NCI-H748 (cell line): ENCODE measurements around the gene MACROH2A1.

ENCODE experiments used
- DNase-seq: peaks from one replicate; lab custom pipeline; 2025; ENCODE audit not compliant: unreplicated experiment; lab: John Stamatoyannopoulos, UW

MACROH2A1 gene

DNA sequence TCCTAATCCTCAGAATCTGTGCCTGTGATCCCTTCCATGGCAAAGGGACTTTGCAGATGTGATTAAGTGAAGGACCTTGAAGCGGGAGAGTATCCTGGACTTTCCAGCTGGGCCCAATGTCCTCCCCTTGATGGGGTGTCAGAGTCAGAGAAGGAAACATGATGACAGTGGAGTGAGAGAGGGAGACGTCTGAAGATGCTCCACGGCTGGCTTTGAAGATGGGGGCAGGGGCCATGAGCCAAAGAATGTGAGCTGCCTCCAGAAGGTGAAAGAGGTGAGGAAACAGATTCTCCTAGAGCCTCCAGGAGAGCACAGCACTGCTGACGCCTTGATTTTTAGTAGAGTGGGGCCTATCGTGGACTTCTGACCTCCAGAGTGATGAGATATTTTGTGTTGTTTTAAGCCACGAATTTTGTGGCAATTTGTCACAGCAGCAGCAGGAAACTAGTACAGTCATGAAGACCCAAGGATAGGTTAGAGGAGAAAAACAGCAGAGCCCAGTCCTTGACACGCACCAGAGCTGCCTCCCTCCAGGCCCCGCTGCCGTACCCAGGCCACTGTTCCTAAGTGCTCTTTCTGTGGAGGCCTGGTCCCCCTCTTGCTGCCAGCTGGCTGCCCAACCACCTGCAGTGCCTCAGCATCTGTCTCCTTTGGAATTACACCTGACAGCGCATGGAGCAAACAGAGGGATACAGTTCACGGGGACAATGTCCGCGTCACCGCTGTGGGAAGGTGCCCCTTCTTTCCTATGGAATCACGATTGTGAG, 78.1 kb downstream of the MACROH2A1 start:
- DNase-seq = no peak

DNA sequence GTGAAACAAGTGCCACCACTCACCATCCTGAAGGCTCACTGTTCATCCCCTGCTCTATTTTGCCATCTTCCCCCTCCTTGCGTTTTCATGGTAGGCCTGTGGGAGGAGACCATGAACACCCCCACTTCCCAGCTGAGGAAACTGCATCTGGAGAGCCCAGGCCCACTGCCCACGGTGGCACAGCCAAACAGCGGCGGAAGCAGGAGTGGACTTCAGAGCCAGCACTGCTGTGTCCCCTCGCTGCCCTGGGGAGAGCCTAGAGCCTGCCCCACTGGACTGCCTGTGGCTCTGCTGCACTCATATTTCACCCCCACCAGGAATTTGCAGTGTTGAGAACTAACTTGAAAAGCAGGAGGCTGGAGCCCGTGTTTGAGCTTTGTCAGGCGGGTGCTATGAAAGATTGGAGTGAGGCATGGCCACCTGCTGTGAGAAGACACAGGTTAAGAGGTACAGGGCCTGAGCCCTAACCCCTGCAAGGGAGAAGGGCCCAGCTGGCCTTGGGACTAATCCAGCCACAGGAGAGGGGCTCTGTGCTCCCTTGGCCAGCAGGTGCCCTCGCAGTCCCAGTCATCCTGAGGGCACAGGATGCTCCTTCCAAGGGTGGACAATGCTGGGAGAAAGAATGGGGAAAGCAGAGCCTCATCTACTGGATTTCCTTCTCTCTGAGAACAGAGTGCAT, 79.0 kb downstream of the MACROH2A1 start:
- DNase-seq = no peak

DNA sequence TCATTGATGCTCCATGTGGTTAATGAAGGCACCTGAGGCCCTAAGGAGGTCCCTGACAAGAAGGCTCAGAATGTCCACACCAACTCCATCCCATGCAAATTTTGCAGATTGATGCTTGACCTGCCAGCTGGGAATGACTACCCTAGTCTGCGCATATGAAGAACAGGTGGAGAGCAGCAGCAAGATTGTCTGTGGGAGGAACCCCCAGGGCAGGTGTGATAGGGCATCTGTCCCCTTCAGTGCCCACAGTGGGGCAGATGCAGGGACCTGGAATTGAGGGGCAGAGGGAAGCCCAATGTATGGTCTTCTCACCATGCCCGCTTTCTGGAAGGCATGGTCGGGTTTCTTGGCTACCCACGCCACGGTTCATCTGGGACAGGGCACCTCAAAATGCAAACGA, 79.6 kb downstream of the MACROH2A1 start:
- no peak for DNase-seq

DNA sequence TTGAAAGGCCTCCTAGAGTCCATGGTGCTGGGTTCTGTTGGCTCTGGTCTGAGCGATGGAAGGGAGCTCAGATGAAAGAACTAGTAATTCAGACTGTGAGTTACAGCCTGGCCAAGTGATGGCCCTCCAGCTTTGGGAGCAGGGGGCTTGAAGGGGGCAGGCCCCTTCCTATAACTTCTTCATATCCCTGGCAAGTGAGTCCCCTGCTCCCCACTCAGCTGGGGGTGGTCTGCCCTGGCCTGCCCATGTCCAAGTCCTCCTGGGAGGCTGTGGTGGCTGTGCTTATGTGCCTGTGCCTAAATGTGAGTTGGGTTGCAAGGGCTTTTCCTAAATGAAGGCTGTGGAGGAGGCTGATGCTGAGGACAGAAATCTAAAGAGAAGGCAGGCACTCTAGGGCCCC, 80.1 kb downstream of the MACROH2A1 start:
- no peak for DNase-seq

DNA sequence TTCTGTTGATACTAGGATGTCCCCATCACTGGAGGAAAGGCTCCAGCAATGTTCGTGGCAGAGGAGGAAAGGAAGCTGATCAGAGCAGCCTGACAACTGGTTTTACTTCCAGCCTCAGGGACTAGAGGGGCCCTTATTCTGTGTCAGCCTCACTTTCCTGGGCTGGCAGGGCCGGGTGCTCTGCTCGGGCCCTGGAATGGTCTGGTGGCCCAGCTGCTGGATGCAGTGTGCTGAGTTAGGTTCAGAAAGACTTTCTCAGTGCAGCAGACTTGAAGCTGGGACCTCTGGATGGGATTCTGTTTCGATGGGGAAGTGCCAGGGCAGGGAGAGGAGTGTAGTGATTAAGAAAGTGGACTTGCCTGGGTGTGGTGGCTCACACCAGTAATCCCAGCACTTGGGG, 81.0 kb downstream of the MACROH2A1 start:
- DNase-seq = no peak

DNA sequence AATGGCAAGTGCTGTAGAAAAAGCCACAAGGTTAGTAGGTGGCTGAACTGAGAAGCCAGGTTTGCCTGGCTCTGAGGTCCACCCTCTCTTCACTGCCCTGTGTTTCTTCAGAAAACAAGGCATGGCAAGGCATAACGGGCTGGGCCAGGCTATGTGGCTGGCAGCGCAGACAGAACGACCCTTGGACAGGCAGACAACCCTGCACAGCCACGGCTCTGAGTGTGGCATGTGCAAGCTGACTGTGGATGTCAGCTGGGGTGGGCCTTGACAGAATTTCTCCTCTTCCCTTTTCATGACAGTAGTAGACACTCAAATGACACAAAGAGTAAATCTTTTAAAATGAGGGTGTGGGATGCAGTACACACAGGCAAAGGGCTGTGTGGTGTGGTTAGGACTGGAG, 81.7 kb downstream of the MACROH2A1 start:
- no peak for DNase-seq

DNA sequence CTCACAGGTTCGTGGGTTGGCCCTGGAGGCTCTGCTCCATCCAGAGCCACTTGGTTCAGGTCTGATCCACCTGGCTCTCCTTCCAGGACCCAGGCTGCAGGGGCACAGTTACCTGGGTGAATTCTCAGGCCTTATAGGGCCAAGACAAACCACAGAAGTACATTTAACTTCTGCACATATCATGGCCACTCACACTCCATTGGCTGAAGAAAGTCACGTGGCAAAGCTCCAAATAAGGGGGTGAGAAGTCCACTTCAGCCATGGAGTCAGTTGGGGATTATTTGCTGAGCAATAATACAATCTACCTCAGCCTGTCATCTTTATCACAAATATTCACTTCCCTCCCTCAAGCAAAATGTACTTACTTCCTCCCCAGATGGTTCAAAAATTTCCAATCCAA, 83.6 kb downstream of the MACROH2A1 start:
- no peak for DNase-seq

DNA sequence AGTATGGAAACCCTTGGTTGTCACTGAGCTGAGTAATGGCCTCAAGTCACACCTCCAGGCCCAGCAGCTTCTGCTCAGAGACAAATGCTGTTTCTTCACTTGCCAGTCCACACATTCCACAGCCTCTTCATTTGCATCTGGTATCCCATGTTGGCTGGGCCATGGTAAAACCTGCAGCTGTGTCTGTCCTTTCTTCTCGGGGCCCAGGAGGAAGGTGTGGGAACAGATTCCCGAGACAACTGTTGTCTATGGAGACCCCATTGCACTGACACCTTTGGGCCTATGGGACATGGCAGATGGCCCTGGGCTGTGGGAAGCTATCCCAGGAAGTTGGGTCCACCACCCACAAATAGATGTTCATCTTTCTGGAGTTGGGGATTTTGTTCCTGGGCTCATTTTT, 85.1 kb downstream of the MACROH2A1 start:
- DNase-seq = no peak

DNA sequence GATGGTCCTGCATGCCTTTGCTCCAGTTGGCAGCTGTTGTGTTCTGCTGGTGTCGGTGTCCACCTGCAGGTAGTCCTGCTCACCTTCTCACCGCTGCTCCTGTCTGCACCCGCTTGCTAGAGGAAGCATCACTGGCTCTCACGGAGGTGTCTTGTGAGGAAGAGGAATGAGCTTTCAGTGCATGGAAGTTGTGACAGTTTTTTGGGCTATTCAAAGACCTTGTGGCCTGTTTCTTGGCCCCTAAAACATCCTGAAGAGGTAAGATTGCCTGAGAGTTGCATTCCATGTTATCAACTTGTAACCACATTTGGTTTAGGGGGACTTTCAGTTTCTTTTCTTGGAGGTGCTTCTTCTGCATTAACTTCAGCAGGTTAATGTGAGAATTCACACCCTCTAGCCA, 85.6 kb downstream of the MACROH2A1 start:
- no peak for DNase-seq

DNA sequence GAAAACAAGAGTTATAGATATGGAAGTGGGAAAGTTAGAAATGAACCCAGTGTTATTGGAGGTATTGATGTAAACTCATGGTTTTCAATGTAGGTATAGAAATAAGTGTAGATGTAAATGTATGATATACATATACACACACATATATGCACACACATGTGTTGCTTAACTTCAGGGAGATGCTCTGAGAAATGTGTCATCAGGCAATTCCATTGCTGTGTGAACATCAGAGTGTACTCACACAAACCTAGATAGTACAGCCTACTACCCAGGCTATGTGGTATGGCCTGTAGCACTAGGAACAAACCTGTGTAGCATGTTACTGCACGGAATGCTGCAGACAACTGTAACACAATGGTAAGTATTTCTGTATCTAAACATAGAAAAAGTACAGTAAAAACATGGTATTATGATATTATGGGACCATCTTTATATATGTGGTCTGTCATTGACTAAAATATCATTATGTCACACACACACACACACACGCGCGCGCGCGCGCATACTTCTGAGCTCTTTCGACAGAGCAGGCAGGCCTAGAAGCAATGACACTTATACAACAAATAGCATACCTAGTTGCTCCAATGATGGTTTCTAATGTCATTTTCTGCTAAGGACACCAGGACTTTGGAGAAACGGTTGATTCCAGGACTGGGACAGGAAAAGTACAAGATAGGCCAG, 86.6 kb downstream of the MACROH2A1 start:
- no peak for DNase-seq

DNA sequence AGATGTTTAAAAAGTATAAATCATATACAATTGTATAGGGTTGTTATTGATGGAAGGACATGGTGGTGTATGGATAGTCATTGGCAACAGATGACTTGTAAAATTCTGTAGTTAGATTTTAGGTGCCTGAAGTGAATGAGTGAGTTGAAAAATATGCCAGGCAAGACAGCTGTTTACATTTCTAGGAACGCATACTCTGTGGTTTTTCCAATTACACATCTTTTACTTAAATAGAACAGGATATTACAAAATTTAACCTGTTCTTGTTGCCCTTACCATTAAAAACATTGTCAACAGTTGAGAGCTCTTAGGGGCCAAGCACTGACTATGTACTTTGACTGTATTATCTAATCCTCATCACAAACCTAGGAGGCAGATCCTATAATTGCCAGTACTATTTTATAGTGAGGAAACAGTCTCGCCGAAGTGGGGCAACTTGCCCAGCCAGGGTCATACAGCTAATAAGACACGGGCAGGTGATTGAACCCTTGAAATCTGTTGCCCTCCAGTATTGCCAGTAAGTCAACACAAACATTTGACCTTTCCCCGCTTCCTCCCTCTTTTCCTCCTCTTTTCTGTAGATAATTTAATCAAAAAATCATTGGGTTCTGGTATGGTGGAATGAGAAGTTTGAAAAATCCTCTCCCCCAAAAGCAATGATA, 88.6 kb downstream of the MACROH2A1 start:
- no peak for DNase-seq

DNA sequence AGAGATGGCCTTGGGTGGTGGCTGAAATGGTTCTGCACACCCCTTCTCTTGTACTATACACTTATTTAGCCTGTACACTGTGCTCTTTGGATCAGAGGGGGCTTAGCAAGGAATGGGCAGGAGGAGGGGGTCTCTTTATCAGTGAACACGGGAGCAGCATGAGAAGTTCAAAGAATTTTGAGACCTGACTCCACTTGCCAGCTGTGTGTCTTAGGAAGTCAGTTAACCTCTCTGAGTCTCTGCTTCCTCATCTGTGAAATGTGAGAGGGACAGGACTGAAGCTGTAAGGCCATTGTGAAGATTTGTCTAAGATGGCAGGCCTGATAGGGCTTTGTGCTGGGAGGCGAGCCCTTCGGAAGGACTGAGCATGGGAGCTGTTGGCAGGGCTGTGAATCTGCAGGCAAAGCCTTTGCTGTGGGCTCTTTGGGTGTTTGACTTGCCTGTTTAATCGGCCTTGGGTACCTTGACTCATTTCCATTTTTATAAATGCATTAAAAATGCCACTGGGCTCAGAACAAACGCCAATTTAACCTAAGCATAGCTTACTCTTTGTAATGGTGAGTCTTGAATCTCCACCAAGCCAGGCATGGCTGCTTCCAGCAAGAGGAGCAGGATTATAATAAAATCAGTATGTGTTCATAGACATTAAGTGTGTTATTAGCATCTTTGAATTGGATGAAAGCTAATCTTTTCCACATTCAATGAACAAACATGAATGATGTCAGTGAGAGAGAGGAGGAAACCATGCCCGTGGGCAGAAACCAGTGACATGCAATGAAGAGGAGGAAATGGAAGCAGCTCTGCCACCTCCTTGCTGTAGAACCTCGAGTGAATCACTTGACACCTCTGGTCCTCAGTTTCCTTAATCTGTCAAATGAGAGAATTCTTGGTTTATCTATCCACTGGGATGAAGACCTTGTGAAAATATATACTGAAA, 89.4 kb downstream of the MACROH2A1 start:
- no peak for DNase-seq

DNA sequence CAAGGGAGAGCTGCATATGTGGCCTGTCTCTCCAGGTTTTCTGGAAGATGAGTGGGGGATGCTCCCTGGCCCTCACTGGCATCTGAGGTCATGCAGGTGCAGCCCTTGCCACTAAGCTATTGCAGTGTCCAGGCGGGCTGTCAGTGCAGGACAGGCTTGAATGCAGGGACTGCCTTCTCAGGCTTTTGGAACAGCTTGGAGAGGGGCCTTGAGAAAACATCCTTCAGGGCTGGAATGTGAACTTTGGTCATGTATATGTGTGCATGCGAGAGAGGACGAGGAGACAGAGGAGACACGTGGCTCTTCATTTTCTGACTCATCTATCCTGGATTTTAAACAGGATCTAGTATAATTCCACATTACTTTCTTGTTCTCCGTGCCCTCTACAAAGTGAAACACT, 90.3 kb downstream of the MACROH2A1 start:
- no peak for DNase-seq

DNA sequence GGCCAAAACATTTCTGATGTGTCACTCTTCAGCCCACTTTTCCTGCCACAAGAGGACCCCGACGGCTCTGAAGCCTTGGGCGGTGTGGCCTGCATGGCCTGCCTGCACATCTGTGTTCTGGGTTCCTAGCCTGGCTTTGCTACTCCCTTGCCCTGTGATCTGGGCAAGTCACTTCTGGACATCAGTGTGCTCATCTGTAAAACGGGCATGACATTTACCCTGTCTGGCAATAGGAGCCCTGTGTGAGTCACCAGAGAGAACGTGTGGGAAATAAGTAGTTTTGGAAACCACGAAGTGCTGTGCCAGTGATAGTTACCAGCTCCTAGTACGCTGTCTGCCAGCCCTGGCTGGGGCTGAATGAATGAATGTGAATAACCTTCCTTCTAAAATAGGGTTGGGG, 90.8 kb downstream of the MACROH2A1 start:
- DNase-seq = no peak

DNA sequence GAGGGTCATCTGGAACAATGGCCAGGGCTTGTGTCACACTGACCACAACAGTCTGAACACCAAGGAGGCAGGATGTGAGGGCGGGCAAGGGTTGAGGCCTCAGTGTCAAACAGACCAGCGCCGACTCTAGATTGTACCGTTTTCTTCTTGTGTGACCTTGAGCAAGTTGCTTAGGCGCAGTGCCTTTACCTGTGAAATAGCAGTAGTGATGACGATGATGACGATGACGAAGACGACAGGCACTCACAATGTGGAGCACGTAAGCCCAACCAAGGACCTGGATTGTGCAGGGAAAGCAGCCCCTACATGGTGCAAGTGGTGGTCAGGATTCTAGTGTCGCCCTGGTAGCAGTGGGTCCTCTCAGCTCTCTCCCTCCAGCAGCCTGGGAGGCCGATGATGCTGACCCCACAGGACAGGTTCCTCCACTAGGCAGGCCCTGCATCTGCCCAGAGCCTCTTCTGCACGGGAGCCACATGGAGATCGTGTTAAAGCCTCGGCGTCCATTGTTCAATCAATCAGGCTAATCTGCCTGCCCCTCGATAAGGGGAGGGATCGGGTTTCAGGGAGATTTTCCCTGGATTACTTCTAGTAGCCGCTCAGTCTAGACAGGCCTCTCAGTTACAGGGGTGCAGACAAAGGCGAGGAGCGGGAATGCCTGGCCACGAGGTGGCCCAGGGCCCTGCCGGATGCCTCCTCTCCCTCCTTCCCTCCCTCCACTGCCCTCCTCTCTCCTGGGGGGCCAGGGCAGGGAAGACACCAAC, 91.7 kb downstream of the MACROH2A1 start:
- peak; percentile 60 for DNase-seq

DNA sequence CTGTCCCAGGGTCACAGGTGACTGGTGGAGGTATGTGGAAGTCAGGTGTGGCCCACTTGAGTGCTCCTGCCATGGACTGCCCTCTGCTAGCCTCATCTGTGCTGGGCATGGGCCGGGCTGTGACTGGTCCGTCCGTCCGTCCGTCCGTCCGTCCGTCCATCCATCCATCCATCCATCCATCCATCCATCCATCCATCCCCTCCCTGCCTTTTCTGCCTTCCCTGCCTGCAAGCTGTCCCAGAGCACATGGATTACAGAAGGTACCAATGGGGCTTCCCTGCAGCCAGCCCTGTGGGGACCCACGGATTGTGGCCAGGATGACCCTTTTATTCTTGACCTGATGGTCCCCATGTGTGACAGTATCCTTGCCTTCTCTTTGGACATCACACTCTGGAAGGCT, 92.5 kb downstream of the MACROH2A1 start:
- DNase-seq = no peak

DNA sequence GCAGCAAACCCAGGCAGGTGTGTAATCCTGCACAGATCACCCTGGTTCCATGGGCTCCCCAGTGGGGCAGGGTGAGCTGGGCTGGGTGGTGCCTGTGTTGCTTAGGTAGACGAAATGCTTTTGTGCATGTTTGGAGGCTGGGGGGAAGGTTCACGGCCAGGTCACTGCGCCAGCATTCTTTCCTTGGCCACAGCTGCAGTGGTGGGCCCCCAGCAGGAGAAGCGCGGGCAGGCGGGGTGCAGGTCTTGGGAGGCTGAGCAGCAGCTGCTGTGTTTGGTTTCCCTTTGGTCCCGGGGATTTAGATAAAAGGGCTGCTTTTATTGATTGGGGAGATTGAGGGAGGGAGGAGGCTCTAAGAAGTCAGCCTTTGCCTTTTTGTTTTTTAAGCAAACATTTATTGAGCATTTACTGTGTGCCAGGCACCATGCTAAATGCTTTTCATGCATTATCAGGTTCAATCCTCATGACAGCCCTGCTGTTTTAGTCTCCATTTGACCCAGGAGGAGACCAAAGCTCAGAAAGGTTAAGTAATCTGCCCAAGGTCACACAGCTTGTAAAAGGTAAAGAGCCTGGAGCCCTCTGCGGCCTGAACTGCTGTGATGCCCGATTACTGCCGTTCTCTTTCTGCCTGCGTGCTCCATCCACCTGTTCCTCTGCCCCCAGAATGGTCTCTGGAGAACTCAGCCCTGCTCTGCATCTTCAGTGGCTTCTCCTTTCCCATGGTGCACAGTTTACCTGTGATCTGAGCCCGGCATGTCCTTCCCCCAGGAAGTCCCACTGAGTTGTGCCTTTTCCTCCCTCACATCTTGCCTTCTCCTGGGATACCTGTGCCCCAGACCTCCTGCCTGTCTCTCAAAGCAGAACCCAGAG, 94.4 kb downstream of the MACROH2A1 start:
- DNase-seq = peak; percentile 23

DNA sequence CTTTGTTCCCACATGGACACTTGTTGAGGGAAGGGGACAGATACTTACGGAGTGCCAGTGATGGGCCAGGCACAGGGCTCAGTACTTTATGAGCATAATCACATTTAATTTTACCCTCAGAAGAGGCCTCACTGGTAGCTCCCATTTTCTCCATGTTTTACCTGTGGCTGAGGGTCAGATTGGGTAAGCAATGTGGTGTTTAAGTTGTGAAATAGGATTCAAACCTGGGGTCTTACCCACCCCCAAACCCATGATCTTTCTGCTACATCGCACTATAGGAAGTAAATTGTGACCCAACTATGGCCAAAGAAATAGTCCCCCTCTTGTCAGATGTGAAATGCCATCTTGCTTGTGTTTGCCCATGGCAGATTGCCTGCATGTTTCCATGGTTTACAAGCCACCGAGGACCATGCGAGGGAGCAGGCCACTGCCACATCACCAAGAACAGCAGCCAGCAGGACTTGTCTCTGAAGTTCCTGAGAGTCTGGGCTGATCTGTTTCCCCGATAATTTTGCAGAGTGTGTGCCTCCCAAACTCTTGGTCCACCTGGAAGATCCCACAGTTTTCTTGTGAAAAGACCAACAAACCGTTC, 95.4 kb downstream of the MACROH2A1 start:
- DNase-seq = no peak
